Thyroid gland (tissue), 4 donors: ENCODE data around the gene OR9A4. TPM values are rescaled to one million over a fixed set of nuclear protein-coding genes. Genes with fewer than 3 reads are reported as not detected.

ENCODE experiments used
- DNase-seq, 2 donors: peaks; one replicate each; pipeline ENCODE4 v3.0.0-alpha.2; 2019
- H3K27ac ChIP-seq, 3 donors: fragments of 200-600 bp; sonication (generic); 1 replicate in 2 of 3; 2 replicates in 1 of 3; pipeline ENCODE4 v1.5.1; 2016 to 2019; ENCODE audit warnings: mild to moderate bottlenecking in 1 of 3, moderate library complexity in 1 of 3
- H3K27me3 ChIP-seq: fragments of 200-600 bp; sonication (generic); one replicate; pipeline ENCODE4 v1.5.1; 2019
- H3K36me3 ChIP-seq, 2 donors: fragments of 200-600 bp; sonication (generic); one replicate each; pipeline ENCODE4 v1.5.1; 2016 to 2019
- H3K4me1 ChIP-seq, 2 donors: fragments of 200-600 bp; sonication (generic); one replicate each; pipeline ENCODE4 v1.5.1; 2017 to 2019
- H3K4me3 ChIP-seq, 3 donors: fragments of 200-600 bp; sonication (generic); replicated peaks in 1 of 3; 1 replicate in 2 of 3; 2 replicates in 1 of 3; pipeline ENCODE4 v1.5.1; 2016; ENCODE audit warnings: mild to moderate bottlenecking in 1 of 3
- H3K9me3 ChIP-seq: fragments of 200-600 bp; sonication (generic); one replicate; pipeline ENCODE4 v1.5.1; 2017
- POLR2A ChIP-seq, 2 donors: fragments of 450-650 bp; IDR thresholded peaks; one replicate each; pipeline ENCODE4 v1.6.1; 2017; ENCODE audit warnings: antibody characterized with exemption in 2 of 2, mild to moderate bottlenecking in 2 of 2, moderate library complexity in 1 of 2
- WGBS, 2 donors: methylation state at CpG; one replicate each; pipeline ENCODE4 v1.1.5; 2017; 5-methylcytosine and 5-hydroxymethylcytosine counted together
- intact Hi-C: fragments of 100-400 bp; cut with DNase I; formaldehyde crosslinking; loops from one replicate; pipeline ENCODE4 v1.15.1; 2023
- total RNA-seq, 4 donors: library from RNA; depleted of rRNA; stranded (reverse); fragments of >200 nt; gene quantifications; one replicate each; pipeline ENCODE4 v1.2.3, GENCODE V29; 2016
- TF ChIP-seq, protein P1 (sequence below), 6 experiments: fragments of 200-600 bp in 3 of 6; fragments of 450-650 bp in 3 of 6; sonication (generic) in 3 of 6; IDR thresholded peaks; one replicate each; pipeline ENCODE4 v1.5.1; 2016 to 2019; ENCODE audit warnings: antibody characterized with exemption in 6 of 6, mild to moderate bottlenecking in 2 of 6, inconsistent platforms in 1 of 6, moderate library complexity in 1 of 6

The OR9A4 gene
- total RNA-seq, 4 donors from 2014 or later: not detected

DNA sequence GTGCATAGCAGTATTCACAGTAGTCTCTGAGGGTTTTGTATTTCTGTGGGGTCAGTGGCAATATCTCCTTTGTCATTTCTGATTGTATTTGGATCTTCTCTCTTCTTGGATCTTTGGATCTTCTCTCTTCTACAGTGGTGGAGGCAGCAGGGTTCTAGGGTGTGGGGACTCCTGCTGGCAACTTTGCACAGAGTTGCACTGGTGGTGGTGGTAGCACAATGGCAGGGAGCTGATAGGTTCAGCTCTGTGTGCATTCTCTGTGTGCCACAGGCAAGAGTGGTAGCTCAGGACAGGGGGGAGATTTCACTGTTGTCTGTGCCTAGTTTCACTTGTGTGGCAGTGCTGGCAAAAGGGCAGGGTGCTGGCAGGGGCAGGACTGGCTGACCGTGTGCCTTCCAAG, 39.8 kb upstream of the OR9A4 start:
- no peaks in the 10 kb centered on the region for H3K36me3 ChIP-seq
- H3K9me3 ChIP-seq: no peaks in the 10 kb centered on the region
- intact Hi-C loops: no loop called here
- DNase-seq: no peak
- no peak overlapping the region for H3K4me3 ChIP-seq
- TF ChIP-seq, protein P1, sequence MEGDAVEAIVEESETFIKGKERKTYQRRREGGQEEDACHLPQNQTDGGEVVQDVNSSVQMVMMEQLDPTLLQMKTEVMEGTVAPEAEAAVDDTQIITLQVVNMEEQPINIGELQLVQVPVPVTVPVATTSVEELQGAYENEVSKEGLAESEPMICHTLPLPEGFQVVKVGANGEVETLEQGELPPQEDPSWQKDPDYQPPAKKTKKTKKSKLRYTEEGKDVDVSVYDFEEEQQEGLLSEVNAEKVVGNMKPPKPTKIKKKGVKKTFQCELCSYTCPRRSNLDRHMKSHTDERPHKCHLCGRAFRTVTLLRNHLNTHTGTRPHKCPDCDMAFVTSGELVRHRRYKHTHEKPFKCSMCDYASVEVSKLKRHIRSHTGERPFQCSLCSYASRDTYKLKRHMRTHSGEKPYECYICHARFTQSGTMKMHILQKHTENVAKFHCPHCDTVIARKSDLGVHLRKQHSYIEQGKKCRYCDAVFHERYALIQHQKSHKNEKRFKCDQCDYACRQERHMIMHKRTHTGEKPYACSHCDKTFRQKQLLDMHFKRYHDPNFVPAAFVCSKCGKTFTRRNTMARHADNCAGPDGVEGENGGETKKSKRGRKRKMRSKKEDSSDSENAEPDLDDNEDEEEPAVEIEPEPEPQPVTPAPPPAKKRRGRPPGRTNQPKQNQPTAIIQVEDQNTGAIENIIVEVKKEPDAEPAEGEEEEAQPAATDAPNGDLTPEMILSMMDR (IDR thresholded peaks at IDR 0.05): no peak
- no peak for TF ChIP-seq POLR2A (IDR thresholded peaks at IDR 0.05)
- H3K27ac ChIP-seq: no peak overlapping the region
- H3K27me3 ChIP-seq: no peaks in the 10 kb centered on the region
- 71 to 88% methylated on average over 1 of the region's 1 CpG for WGBS, 2 donors
- H3K4me1 ChIP-seq: no peaks in the 10 kb centered on the region

DNA sequence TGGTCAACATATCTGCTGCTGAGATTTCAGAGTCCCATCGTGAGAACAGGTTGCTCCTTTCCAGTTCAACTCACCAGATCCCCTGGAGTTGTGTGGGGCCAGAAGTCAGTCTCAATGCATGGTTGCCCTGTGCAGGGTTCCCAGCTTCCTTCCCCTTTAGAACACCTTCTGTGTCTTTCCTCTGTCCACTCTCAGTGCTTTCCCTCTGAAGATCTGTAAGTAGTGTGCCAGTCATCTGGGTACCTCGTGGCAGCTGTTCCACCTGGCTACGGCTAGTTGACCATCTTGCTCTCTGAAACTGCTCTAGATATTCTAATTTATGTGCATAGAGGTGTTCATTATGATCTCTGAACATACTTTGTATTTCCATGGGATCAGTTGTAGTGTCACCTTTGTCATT, 38.8 kb upstream of the OR9A4 start:
- no peak for TF ChIP-seq POLR2A (IDR thresholded peaks at IDR 0.05)
- TF ChIP-seq, protein P1 (IDR thresholded peaks at IDR 0.05): no peak
- 85 to 97% methylated on average over 3 of the region's 3 CpGs for WGBS, 2 donors
- Histone ChIP-seq H3K4me1 (no peaks in the 10 kb centered on the region), H3K9me3 (no peaks in the 10 kb centered on the region), H3K27ac (no peak overlapping the region), H3K27me3 (no peaks in the 10 kb centered on the region), H3K36me3 (no peaks in the 10 kb centered on the region), H3K4me3 (no peak overlapping the region)
- intact Hi-C loops: no loop called here
- no peak for DNase-seq

DNA sequence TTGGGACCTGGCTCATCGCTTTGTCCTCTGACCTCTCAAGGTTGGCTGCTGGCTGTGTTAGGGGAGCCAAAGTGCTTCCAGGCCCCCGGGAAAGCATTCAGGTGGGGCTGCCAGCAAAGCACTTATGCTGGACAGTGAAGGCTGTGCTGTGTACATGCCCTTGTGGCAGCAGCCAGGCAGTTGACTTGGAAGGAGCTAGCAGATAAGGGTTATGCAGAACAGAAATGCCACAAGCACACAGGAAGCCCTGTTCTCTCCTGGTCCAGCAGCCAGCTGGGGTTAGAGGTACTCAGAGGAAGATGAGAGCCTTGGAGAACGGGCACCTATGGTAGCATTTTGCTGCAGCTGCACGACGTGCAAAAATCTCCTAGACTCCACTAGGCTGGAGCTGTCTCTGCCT, 35.2 kb upstream of the OR9A4 start:
- no peaks in the 10 kb centered on the region for H3K9me3 ChIP-seq
- 68 to 70% methylated on average over 4 to 5 of the region's 5 CpGs for WGBS, 2 donors
- intact Hi-C loops: no loop called here
- no peak overlapping the region for H3K27ac ChIP-seq
- TF ChIP-seq, protein P1 (IDR thresholded peaks at IDR 0.05): no peak
- TF ChIP-seq POLR2A (IDR thresholded peaks at IDR 0.05): no peak
- no peaks in the 10 kb centered on the region for H3K27me3 ChIP-seq
- DNase-seq: no peak
- H3K4me1 ChIP-seq: no peaks in the 10 kb centered on the region
- no peaks in the 10 kb centered on the region for H3K36me3 ChIP-seq
- no peak overlapping the region for H3K4me3 ChIP-seq

DNA sequence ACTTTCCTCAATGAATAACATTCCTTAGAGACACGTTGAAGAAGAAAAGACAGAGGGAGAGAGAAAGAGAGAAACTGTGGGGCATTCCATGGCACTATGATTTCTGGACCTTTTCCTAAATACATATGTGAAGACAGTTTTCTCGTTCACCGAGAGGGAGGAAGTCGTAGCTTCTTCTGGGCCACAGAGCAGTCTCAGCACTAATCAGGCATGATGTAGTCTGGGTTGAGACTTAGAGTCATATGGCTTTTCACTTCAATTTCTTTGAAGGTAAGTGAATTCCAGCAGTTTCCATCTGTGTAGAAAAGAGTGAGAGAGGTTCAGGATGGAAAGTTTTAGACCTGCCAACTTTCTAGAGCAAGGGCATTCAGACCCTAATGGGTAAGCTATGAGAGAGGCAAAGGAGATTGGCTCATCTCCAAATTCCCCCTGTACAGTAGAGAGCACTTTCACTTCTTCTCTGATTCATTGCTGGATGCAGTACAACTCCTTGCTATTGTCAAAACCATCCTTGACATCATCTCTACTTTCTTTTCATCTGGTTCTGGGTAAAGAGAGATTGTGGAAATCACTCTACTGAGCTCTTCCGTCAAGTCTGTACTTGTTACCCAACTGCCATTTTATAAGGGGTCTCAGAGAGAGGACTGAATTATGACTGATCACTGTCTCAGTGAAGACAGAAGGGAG, 31.5 kb upstream of the OR9A4 start:
- intact Hi-C loops: no loop called here
- 79 to 80% methylated on average over 5 of the region's 5 CpGs for WGBS, 2 donors
- TF ChIP-seq, protein P1 (IDR thresholded peaks at IDR 0.05): no peak
- no peak for TF ChIP-seq POLR2A (IDR thresholded peaks at IDR 0.05)
- no peaks in the 10 kb centered on the region for H3K36me3 ChIP-seq
- H3K27me3 ChIP-seq: no peaks in the 10 kb centered on the region
- no peaks in the 10 kb centered on the region for H3K9me3 ChIP-seq
- no peaks in the 10 kb centered on the region for H3K4me1 ChIP-seq
- no peak overlapping the region for H3K4me3 ChIP-seq
- no peak for DNase-seq
- H3K27ac ChIP-seq: no peak overlapping the region

DNA sequence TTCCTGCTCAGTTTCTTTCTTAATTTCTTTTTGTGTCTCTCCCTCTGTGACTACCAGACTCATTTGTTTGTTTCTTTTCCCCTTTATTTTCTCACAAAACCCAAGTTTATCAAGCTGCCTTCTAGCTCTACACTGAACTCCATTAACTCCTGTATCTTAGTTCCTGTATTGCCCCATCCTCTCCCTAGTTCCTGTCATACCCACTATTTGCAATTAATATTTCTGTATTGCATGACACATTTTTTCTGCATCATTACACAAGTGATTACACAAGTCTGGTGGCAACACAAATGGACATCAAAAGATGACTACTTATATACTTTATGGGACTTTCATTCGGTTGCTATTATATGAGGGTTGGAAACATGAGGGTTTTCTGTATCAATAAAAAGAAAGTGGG, 26.9 kb upstream of the OR9A4 start:
- 86 to 94% methylated on average over 1 of the region's 1 CpG for WGBS, 2 donors
- no peaks in the 10 kb centered on the region for H3K27me3 ChIP-seq
- no peak overlapping the region for H3K4me3 ChIP-seq
- intact Hi-C loops: no loop called here
- no peaks in the 10 kb centered on the region for H3K9me3 ChIP-seq
- DNase-seq: no peak
- H3K27ac ChIP-seq: no peak overlapping the region
- TF ChIP-seq POLR2A (IDR thresholded peaks at IDR 0.05): no peak
- TF ChIP-seq, protein P1 (IDR thresholded peaks at IDR 0.05): no peak
- H3K36me3 ChIP-seq: no peaks in the 10 kb centered on the region
- no peaks in the 10 kb centered on the region for H3K4me1 ChIP-seq
